Activated naive CD4-positive, alpha-beta T cell treated with Interleukin-2 at 50 U/mL for 16 hours (primary cell): ENCODE measurements around the gene SUCLG1.

Experiments used
- DNase-seq: peaks from one replicate; pipeline ENCODE4 v3.0.0-alpha.2; 2020

The SUCLG1 gene

GRCh38 chr2:84460670-84461069 lies 1.6 kb upstream of the SUCLG1 start:
- no peak for DNase-seq

DNA sequence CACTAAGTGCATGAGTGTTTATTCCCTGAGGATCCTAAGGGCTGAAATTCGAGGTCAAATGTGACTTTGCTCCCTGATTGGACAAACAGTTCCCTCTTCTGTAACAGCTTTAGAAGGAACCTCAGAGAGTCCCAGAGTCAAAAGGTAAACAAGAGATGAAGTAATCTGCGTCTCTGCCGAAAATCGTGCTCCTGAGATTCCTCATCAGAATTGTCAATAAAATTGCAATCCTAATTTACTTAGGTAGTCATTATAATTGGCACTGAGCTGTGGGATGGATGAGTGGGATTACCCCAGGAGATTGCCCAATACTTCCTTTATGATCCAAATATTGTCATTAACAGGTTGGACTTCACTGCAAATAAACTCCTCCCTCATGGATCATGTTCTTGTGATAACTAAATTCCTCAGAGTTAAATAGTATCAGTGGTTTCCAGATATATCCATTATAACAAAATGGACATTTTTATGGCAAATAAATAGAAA lies 907 bp upstream of the SUCLG1 start:
- DNase-seq, result no peak

- DNase-seq, result peak; percentile 23
Measured at GRCh38 chr2:84458551-84459017, 496 bp downstream of the SUCLG1 start.

- no peak for DNase-seq
Measured at GRCh38 chr2:84457686-84458085, 1.4 kb downstream of the SUCLG1 start.

DNA sequence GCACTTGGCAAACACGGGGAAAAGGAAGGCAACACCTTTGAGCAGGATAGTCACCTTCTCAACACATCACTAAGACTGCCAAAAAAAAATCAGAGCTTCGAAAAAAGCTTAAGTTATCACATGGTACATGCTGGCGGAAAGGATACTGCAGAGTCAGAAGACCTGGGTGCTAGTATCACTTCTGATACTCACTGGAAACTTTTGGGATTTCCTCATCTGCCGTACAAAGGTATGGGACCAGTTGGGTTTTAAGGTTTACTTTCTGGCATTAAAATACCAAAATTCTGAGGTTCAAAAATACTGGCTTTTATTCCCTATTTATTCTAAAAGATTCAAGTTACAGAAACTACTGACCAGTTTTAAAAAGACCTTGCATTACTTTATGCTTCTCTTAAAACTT lies 2.9 kb downstream of the SUCLG1 start:
- no peak for DNase-seq

DNA sequence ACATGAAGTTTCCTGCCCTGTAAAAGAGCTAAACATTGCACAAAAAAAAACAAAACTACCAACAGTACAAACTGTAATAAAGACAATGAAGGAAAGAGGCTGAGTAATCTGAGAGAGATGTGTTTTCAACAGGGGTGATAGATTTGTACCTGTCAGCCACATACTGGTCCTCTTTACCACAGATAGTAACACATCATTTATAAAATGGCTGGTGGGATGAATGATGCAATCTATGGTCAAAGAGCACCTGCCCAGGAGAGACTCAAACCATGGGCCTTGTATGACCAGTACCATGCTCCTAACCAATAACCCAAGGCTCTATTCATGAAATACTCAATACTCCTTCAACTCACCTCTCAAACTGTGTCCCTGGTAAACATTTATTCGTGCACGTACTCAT lies 4.5 kb downstream of the SUCLG1 start:
- DNase-seq, result no peak

- DNase-seq, result no peak
Measured at GRCh38 chr2:84452624-84453023, 6.5 kb downstream of the SUCLG1 start.

- DNase-seq, result no peak
Measured at GRCh38 chr2:84451579-84451978, 7.5 kb downstream of the SUCLG1 start.

- no peak for DNase-seq
Measured at GRCh38 chr2:84450288-84451227, 8.5 kb downstream of the SUCLG1 start.

DNA sequence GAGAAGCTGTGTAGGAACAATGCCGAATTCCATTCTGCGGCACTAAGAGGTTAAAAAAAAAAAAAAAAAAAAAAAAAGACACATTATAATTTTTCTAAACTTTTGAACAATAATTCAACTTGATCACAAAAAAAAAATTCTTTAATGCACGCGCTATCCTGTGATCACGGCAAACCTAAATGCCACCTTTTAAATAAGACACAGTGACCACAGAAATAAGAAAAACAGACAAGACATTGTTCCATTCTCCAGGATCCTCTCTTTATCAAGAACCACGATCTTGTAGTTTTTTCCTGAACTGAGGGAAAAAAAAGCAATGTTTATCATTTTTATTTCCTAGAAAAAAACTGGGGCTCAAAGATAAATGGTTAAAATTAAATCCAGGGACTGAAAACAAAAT lies 9.4 kb downstream of the SUCLG1 start:
- no peak for DNase-seq

- no peak for DNase-seq
Measured at GRCh38 chr2:84449055-84449454, 10.0 kb downstream of the SUCLG1 start.

GRCh38 chr2:84443477-84443876 lies 15.6 kb downstream of the SUCLG1 start:
- no peak for DNase-seq

GRCh38 chr2:84442888-84443287 lies 16.2 kb downstream of the SUCLG1 start:
- DNase-seq, result no peak

- no peak for DNase-seq
Measured at GRCh38 chr2:84441505-84441904, 17.6 kb downstream of the SUCLG1 start.

GRCh38 chr2:84441036-84441435 lies 18.0 kb downstream of the SUCLG1 start:
- DNase-seq, result no peak

- DNase-seq, result no peak
Measured at GRCh38 chr2:84435345-84436025, 23.6 kb downstream of the SUCLG1 start.

GRCh38 chr2:84429328-84429727 lies 29.8 kb downstream of the SUCLG1 start:
- no peak for DNase-seq

DNA sequence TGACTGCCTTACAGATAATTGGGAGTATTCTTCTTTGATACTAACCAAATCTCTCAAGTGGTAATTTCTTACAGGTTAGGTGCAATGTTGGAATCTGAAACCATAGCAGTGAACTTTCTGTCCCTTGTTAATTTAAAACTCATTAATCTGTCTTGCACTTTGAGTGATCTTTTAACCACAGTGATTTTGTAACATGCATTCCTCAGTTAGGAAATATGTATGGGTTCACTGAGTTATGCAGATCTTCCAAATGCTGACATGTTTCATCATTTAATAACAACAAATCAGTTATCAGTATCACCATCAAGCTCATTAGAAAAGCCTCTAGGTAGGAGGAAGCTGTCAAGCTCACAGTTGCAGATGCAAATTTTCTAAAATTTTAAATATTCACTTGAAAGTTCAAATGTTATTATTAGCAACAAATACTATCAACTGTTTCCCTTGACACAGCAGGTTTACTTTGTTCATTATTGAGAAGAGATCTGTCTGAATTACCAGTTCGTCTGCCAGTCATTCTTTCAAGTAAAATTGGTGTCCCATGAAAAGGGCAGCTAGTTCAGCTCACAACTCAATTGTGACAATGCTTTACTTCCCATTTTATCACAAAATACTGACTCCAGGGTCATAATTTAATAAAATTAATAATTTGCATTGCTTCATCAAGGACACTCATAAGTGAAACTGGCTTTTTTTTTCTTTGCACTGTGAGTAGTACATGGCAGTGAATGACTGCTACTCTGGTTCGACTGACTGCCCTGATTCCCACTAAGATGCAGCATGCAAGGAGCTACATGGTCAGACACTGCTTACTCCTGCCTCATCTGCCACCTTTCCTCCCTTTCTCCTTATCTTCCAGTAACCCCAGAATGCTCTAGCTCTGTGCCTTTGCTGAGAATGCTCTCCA lies 31.6 kb downstream of the SUCLG1 start:
- DNase-seq, result no peak

- no peak for DNase-seq
Measured at GRCh38 chr2:84425310-84425709, 33.8 kb downstream of the SUCLG1 start.

- DNase-seq, result no peak
Measured at GRCh38 chr2:84424152-84424551, 34.9 kb downstream of the SUCLG1 start.

GRCh38 chr2:84421791-84422190 lies 37.3 kb downstream of the SUCLG1 start:
- DNase-seq, result no peak

DNA sequence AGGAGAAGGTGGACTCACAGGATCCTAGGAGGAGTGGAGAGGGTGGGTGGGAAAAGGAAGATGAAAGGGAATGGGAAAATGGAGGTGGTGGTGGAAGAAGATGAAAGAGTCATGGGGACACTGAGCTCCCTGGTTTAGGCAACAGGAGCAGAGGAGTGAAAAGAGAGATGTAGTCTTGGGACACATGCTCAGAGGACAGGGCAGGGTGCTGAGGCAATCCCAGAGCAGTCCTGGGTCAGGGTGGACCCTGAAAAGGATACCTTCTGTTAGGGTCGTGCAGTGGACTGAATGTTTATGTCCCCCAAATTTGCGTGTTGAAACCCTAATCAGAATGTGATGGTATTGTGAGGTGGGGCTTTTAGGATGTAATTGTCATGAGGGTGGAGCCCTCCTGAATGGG lies 37.9 kb downstream of the SUCLG1 start:
- DNase-seq, result no peak
